Upper lobe of left lung (tissue), 4 donors: ENCODE results near the gene TPCN1.

ENCODE experiments used
- POLR2A ChIP-seq, 4 donors: fragments of 450-650 bp; IDR thresholded peaks; one replicate each; pipeline ENCODE4 v1.5.1; 2016 to 2017; ENCODE audit warnings: antibody characterized with exemption in 4 of 4, mild to moderate bottlenecking in 2 of 4
- POLR2AphosphoS5 ChIP-seq, 2 donors: sonication (generic); formaldehyde crosslinking; IDR thresholded peaks; one replicate each; pipeline ENCODE4 v1.5.1; 2017; ENCODE audit warnings: antibody characterized with exemption in 2 of 2
- TF ChIP-seq, protein P1 (sequence below), 6 experiments: fragments of 450-650 bp in 4 of 6; fragments of 200-600 bp in 2 of 6; sonication (generic) in 2 of 6; IDR thresholded peaks; one replicate each; pipeline ENCODE4 v1.5.1; 2016 to 2019; ENCODE audit warnings: antibody characterized with exemption in 6 of 6

- TF ChIP-seq POLR2A (IDR thresholded peaks at IDR 0.05) (no peak), POLR2AphosphoS5 (IDR thresholded peaks at IDR 0.05) (no peak)
- TF ChIP-seq, protein P1, sequence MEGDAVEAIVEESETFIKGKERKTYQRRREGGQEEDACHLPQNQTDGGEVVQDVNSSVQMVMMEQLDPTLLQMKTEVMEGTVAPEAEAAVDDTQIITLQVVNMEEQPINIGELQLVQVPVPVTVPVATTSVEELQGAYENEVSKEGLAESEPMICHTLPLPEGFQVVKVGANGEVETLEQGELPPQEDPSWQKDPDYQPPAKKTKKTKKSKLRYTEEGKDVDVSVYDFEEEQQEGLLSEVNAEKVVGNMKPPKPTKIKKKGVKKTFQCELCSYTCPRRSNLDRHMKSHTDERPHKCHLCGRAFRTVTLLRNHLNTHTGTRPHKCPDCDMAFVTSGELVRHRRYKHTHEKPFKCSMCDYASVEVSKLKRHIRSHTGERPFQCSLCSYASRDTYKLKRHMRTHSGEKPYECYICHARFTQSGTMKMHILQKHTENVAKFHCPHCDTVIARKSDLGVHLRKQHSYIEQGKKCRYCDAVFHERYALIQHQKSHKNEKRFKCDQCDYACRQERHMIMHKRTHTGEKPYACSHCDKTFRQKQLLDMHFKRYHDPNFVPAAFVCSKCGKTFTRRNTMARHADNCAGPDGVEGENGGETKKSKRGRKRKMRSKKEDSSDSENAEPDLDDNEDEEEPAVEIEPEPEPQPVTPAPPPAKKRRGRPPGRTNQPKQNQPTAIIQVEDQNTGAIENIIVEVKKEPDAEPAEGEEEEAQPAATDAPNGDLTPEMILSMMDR (IDR thresholded peaks at IDR 0.05) = no peak
Observed at GRCh38 chr12:113286712-113287111, 65.4 kb downstream of the TPCN1 start.
